HG03175 (cell line): ENCODE measurements around the gene ATG5.

Experiments
- ATAC-seq: cut with Tn5 transposase; IDR thresholded peaks from one replicate; pipeline ENCODE4 v1.9.1; 2021; ENCODE audit warnings: mild to moderate bottlenecking, moderate library complexity; ENCODE audit not compliant: unreplicated experiment

ATG5 gene

DNA sequence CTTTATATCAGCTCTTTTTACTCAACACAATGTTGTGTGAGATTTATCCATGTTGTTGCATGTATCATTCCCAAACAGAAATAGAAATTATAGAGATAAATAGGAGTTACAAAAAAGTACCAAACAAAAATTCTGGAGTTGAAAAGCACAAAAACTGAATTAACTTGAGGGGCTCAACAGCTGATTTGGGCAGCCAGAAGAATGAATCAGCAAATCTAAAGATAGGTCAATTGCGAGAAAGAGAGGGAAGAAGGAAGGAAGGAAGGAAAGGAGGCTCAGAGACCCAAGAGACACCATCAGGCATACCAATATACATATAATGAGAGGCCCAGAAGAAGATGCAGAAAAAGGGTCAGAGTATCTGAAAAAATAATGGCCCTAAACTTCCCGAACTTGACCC, 98.9 kb downstream of the ATG5 start:
- ATAC-seq: no peak

DNA sequence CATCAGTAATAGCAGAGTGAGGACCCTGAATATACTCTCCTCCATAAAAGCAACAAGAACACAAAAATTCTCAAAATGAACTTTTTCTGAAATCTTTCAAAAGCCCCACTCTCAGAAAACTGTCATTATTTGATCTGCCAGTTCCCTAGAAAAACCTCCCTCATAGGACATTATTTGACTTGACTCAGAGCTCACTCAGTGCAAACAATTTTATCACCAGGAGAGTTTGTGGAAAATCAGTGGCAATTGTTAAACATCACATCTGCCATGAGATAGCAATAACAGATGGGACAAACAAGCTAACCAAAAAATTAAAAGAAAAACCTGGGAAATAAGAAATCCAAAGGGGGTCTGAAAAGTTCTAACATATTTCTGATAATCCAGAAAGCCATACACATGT, 100.0 kb downstream of the ATG5 start:
- no peak for ATAC-seq

DNA sequence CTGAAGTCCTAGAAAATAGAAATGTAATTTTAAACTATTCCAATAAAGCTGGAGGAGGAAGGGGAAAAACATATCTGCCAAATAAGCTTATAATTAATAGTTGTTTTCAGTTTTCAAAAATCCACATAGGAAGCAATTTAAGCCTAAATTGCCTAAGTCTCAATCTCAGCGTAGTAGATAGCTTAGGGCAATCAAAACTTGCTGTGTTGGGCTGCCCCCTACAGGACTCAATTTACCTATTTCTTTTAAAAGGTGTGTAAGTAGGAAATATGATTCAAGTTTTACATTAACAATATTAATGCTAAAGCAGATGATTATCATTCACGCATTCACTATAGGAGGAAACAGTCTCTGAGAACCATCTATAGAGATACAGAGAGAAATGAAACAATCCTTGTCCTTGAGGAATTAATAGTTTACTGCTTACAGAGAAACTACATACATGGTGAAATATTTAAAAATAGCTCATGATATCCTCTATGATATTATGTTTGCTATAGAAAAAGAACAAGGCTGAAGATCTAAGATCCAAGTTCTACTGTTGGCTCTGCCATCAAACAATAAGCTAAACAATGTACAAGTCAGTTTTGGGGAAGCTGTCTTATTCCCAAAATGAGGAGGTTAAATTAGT, 102.1 kb downstream of the ATG5 start:
- ATAC-seq: peak; percentile 60

GRCh38 chr6:106220485-106220884, 105.1 kb downstream of the ATG5 start:
- ATAC-seq: peak; percentile 78

DNA sequence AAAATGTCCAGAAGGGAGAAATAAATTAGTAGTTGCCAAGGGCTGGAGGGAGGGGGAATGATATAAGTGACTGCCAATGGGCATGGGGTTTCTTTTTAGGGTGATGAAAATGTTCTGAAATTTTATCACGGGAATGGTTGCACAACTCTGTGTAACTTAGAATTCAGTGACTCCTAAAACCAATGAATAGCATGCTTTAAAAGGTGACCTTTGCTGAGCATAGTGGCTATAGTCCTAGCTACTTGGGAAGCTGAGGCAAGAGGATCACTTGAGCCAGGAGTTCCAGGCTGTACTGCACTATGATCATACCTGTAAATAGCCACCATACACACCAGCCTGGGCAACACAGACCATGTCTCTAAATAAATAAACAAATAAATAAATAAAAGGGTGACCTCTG, 109.0 kb downstream of the ATG5 start:
- ATAC-seq: no peak

DNA sequence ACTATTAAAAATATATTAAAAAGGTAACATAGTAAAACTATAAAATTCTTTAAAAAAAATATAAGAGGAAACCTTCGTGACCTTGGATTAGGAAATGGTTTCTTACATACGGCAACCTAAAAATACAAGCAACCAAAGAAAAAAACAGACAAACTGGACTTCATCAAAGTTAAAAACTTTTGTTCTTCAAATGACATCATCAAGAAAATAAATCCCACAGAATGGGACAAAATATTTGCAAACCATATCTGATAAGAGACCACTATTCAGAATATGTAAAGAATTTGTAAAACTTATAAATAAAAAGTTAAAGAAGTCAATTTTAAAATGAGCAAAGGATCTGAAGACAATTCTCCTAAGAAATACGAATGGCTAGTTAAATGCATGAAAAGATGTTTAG, 110.0 kb downstream of the ATG5 start:
- ATAC-seq: no peak

DNA sequence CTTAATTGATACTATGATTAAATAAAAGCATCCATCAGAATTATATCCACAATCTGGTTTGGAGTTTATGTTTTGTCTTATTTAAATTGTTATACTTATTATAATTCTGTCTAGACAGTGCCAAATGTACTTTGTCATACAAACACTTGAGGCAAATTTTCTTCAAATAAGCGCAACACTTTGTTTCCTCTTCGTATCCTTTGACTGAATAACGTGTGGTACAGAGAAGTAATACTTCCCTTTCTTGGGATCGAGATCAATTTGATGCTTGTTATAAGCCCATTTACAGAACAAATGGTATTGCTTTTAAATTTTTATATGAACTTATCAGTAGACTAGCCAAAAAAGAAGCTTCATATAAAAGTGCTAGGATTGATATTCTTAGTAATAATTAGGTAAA, 111.0 kb downstream of the ATG5 start:
- no peak for ATAC-seq

- ATAC-seq: no peak
These were observed 111.8 kb downstream of the ATG5 start for GRCh38 chr6:106213660-106214289.

- ATAC-seq: no peak
These were observed 113.0 kb downstream of the ATG5 start for GRCh38 chr6:106212576-106212975.

- no peak for ATAC-seq
These were observed 118.7 kb downstream of the ATG5 start for GRCh38 chr6:106206905-106207304.

DNA sequence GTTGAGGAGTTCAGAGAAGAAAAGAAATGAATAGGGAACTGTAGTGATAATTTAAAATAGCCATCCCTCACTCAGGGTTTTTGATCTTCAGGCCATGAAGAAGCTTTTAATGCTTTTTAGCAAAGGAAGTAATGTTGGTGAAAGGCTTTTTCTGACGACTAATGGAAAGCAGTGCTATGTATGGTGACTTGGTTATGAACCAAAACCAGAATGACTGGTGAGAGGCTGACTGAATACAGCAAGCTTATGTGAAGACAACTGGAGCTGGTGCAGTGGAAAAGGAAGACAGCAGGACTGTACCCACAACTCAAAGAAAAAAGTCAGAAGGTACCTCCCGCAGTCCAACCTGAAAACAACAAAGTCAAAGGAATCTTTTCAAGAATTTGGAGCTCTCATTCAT, 120.6 kb downstream of the ATG5 start:
- no peak for ATAC-seq

DNA sequence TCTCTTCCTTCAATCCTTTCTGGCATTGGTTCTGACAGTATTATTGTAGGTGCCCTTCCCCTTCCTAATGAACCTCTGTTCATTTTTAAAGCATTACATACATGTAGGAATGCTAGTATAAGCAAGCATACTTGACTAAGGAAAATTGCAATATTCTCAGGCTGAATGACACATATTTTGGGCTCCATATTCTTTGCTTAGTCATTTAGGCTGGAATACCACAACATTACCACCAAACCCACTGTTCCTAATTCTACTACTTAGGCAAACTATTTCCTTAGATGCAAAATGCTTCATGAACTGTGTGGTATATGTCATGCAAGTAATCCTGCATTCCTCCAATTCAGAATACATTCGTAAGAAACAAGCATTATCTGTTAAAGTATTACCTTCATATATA, 125.6 kb downstream of the ATG5 start:
- ATAC-seq: no peak

DNA sequence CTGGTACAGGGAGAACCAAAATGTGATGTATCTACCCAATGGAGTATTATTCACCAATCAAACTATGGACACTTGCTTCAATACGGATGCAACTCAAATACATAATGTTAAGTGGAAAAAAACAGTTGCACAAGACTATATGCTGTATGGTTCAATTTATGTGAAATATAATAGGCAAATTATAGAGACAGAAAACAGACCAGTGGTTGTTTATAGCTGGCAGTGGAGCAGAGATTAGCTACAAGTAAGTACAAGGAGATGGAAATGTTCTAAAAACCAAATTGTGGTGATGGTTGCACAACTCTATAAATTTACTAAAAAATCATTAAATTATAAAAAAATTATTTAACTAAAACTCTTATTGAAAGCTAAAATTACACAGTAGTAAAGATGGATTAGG, 126.2 kb downstream of the ATG5 start:
- ATAC-seq: no peak

GRCh38 chr6:106197441-106197840, 128.1 kb downstream of the ATG5 start:
- no peak for ATAC-seq

DNA sequence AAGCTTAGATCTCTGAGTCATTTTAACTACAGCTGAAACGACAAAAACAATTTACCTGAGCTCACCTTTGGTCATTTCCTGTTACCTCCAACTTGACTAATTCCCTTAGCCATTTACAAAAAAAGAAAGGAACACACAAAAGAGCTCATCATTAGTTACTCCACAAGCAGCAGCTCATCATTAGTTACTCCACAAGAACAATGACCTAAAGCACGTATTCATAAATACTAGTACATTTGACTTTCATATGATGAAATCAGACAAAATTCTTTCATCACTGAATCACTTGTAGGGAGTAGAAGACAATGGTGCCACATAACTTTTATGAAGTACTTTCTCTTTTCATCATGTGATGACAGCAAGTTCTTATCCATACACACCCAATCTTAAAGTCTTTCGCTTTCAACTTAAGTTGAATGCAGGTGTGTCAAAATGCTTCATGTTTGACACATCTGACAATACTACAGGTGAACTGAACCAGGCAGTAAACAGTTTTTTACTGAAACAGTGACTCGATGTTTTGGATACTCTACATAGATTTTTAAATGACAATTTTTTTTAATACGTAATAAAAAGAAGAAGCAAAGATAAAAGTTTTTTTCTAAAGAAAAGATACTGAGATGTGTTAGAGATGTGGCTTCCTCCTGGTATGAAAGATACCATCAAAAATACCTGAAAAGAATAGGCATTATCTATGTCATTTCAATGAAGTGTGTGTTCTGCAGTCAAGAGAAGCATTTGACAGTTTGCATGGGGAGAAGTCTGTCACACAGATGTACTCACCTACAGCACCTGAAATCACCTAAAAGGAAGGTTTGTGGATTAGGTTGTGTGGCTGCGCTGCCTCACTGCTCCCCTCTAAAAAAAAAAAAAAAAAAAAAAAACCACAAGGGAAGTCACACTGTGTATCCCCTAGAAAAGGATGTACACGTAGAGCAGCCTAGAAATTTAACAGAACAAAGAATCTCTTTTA, 130.3 kb downstream of the ATG5 start:
- no peak for ATAC-seq

- ATAC-seq: no peak
These were observed 132.7 kb downstream of the ATG5 start for GRCh38 chr6:106192824-106193223.

DNA sequence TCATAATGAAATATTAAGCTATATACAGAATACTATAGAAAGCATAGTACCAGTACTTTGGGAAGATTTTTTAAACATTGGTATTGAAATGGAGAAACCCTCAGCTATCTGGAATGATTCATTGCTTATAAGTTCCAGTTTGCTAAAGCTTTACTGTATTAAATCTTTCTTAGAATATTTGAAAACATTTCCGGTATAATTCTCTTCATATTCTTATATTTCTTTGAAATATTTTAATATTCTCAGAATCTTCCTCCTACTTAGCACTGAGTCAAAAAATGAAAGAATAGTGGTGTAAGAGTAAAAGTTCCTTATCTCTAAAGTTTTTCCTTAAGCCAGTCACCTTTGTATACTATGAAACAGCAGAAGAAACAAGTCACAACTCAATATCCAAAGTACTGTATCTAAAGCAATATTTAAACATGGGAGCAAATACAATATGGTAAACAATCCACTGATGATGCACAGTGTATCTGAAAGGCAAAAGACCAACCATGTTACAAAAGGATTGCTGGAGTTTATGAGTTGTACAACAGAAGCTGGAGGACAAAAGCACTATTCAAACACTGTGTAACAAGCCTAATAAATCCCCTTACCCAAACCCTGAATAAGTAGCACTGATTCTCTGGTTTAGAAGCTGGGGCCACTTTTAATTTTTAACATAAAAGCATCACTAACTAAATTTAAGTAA, 137.3 kb downstream of the ATG5 start:
- ATAC-seq: no peak

- ATAC-seq: no peak
These were observed 138.1 kb downstream of the ATG5 start for GRCh38 chr6:106187424-106187982.

GRCh38 chr6:106186714-106187113, 138.8 kb downstream of the ATG5 start:
- ATAC-seq: no peak

GRCh38 chr6:106186172-106186571, 139.4 kb downstream of the ATG5 start:
- no peak for ATAC-seq

DNA sequence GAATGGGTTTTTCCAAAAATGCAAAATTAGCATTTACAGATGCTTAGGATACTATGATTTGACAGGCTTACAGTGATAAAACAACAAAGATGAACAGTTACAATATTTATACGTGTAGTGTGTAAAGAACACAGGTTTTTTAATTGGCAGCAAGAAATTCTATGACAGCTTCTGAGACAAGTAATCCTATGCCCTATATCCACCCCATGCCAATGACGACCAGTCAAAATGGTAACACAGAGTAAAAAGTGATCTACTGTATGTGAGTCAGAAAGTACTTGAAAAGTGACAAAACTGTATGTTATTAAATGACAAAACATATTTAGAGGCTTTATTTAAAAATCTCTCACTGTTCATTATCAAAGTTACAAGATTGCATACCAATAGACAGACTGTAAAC, 139.9 kb downstream of the ATG5 start:
- no peak for ATAC-seq
